GM12891 (cell line): ENCODE data around the gene SCUBE1.

Source experiments
- POLR2A ChIP-seq: IDR thresholded peaks from 2 replicates; pipeline ENCODE4 v1.6.1; 2011; ENCODE audit warnings: low read depth, low read length, control low read depth
- TAF1 ChIP-seq: IDR thresholded peaks from 2 replicates; pipeline ENCODE4 v1.6.1; 2011; ENCODE audit warnings: low read depth, low read length, control low read depth

GRCh38 chr22:43234264-43234988 is 108.7 kb downstream of the SCUBE1 start:
- TF ChIP-seq POLR2A (no peak), TAF1 (no peak)
